ENCODE data around the gene PGS1.

- no peak for TF ChIP-seq POLR2AphosphoS5 (IDR thresholded peaks at IDR 0.05)
- TF ChIP-seq, protein P1, sequence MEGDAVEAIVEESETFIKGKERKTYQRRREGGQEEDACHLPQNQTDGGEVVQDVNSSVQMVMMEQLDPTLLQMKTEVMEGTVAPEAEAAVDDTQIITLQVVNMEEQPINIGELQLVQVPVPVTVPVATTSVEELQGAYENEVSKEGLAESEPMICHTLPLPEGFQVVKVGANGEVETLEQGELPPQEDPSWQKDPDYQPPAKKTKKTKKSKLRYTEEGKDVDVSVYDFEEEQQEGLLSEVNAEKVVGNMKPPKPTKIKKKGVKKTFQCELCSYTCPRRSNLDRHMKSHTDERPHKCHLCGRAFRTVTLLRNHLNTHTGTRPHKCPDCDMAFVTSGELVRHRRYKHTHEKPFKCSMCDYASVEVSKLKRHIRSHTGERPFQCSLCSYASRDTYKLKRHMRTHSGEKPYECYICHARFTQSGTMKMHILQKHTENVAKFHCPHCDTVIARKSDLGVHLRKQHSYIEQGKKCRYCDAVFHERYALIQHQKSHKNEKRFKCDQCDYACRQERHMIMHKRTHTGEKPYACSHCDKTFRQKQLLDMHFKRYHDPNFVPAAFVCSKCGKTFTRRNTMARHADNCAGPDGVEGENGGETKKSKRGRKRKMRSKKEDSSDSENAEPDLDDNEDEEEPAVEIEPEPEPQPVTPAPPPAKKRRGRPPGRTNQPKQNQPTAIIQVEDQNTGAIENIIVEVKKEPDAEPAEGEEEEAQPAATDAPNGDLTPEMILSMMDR (IDR thresholded peaks at IDR 0.05), result no peak
Measured at GRCh38 chr17:78432226-78433012, 54.0 kb downstream of the PGS1 start.
